AG09319 (cell line): ENCODE results near the gene PRPF18.

Source experiments
- DNase-seq: peaks from one replicate; pipeline ENCODE4 v3.0.0-alpha.2; 2010; ENCODE audit warnings: low read depth; ENCODE audit errors: extremely low read depth
- TF ChIP-seq, protein P1 (sequence below): IDR thresholded peaks from 2 replicates; pipeline ENCODE4 v1.5.1; 2011; ENCODE audit warnings: low read depth, mild to moderate bottlenecking, inconsistent platforms, low read length, moderate library complexity

Gene PRPF18

DNA sequence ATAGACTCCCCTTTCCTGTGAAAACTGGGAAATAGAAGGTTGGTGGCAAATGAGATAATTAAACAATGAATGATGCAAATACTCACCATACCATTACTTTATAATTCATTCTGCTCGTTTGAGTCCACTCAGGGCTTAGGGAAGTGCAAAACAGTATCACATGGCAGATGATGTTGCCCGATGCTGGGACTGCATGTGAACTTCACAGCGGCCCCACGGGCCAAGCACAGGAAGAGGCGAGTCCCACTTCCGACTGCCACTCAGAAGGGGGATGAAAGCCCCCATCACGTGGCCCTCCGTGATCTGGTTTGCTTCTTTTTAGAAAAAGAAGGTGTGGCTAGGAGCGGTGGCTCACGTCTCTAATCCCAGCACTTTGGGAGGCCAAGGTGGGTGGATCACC, 71.5 kb downstream of the PRPF18 start:
- no peak for DNase-seq
- TF ChIP-seq, protein P1, sequence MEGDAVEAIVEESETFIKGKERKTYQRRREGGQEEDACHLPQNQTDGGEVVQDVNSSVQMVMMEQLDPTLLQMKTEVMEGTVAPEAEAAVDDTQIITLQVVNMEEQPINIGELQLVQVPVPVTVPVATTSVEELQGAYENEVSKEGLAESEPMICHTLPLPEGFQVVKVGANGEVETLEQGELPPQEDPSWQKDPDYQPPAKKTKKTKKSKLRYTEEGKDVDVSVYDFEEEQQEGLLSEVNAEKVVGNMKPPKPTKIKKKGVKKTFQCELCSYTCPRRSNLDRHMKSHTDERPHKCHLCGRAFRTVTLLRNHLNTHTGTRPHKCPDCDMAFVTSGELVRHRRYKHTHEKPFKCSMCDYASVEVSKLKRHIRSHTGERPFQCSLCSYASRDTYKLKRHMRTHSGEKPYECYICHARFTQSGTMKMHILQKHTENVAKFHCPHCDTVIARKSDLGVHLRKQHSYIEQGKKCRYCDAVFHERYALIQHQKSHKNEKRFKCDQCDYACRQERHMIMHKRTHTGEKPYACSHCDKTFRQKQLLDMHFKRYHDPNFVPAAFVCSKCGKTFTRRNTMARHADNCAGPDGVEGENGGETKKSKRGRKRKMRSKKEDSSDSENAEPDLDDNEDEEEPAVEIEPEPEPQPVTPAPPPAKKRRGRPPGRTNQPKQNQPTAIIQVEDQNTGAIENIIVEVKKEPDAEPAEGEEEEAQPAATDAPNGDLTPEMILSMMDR, result no peak

DNA sequence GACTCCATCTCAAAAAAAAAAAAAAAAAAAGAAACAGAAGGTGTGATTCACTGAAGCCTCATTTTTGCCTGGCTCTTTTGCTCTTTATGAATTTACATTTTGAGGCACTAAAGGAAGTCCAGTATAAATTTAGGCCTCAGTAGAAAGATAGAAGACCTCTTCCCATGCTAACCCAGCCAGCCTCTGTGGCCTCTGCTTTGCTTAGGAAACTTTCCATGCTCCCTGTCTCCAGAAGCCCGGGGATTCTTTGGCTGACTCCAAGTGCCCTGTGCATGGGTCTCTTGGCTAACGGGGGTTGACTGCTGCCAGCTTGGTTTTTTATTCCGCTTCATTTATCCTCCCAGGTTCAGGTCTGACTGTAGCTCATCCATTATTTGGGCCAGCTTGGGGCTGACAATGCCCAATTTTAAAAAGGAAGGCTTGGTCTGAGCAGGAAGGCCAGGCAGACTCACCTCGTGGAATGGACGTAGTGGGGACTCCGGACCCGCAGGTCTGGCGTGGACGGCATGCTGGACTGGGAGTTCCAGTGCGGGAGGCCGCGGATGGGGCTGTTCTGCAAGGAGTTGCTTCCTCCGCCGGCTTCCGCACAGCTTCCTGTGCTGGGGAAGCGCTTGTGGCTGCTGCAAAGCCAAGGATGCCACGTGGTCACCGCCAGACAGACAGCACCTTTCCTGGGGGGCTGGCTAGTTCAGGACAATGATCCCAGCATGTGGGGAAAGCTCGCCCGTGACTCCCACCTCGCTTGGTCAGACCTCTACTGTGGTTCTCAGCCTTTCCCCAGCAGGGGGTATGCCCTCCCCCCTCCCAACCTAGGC, 72.3 kb downstream of the PRPF18 start:
- TF ChIP-seq, protein P1, result no peak
- DNase-seq, result no peak

DNA sequence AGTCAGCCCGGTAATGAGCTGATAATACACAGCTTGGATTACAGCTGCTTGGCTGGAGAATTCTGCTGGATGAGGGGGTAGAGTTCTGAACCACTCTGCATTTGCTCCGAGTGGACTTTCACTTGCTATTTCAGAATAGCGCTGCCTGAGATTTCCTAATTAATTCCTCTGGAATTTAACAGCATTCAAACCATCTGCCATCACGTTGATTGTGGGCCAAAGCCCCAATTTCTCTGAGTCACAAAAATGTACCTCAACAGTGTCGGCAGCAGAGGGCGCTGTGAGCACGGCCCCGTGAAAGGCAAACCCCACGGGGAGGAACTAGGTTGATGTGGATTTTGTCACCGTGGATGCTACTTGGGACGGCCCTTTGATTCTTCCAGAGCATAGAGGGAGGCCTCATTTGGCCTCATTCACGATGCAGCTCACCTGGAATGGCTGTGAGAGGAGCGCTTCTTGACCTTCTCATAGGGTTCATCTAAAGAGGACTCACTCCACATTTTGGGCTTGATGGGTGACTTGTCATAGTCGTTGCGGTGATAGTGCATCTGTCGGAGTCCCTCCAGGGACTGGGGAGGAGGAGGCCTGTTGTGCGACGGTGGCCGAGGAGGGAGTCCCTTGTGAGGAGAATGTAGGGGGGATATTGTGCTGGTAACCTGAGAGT, 73.3 kb downstream of the PRPF18 start:
- TF ChIP-seq, protein P1, result peak; percentile 87
- DNase-seq, result peak; percentile 15

DNA sequence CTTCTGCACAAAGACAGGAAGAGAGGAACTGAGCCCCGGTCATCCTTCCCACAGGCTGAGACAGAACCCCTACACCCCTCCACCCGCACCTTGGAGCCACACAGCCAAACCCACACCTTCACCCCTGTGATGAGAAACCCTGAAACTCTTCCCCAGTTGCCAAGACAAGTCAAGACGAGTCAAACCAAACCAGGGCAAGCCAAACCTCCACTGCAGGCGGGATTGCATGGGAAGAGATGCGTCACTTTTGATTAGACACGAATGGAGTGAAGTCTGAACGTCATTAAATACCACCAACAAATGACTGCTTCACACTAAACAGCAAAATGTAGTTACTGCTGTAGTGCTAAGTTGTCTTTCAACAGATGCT, 73.8 kb downstream of the PRPF18 start:
- DNase-seq, result no peak
- TF ChIP-seq, protein P1, result no peak

DNA sequence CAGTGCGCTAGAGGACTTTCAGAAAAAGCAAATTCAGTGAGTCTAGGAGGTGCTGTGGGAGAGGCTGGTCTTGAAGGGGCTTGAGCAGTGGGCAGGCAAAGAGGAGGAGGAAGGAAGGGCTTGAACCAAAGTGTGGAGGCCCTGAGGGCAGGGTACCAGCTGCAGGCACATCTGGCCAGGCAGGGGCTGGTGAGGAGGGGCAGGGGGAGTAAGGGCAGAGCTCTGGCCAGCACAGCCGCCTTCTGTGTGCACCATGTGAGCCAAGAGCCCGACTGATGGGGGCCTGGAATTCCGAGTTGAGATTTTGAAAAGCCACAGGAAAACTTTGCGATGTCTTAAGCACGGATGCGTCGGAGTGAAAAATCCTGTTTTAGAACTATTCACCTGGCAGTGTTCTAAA, 74.5 kb downstream of the PRPF18 start:
- no peak for DNase-seq
- TF ChIP-seq, protein P1, result no peak

DNA sequence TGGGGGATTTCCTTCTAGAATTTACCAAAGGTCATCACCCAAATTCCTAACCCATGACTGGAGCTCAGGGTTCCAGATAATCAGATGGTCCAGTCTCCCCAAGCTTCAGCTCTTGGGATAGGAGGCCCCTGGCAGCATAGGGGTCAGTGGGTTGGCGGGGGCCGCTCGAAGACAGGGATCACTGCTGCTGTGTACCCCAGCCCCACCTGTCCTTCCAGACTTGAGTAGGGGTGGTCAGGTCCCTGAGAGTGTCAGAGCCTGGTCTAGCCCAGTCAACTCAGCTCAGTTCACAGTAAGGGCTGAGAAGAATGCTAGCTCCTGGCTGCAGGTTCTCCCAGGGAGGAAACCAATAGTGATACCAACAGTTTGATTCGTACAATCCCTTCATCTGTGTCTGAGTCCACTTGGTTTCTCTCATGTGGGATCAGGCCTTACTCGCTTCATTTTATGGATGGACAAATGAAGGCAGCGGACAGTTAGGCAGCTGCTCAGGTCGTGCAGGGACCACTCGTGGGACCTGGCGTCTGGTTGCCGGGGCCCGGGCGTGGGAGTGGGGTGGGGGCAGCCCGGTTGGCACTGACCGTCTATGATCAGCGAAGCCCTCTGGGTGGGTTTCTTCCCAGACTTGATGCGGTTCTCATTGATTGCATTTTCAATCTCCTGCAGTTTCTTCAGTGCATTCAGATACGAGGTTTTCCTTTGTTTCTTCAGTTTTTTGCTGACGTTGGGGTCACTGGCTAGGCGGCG, 78.9 kb downstream of the PRPF18 start:
- TF ChIP-seq, protein P1, result no peak
- DNase-seq, result no peak

DNA sequence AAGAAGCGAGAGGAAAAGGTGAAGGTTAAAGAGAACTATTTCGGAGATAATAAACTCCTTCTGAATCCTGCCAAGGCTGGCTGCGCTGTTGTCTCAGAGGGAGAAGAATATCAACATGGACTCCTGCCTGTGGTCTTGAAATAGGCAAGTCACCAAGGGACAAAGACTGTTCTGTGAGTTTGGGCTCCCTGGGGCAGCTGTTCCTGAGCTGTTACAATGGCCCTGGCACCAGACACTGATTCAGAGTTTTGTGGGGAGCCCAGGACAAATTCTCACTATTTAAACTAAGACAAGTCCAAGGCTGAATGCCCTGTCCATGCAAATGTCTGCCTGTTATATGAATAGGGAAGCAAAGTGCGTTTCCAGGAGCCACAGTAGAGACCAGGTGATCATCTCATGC, 81.4 kb downstream of the PRPF18 start:
- DNase-seq, result no peak
- TF ChIP-seq, protein P1, result no peak
